Omental fat pad (tissue), 4 donors: ENCODE measurements around the gene SCLT1. TPM values are rescaled to one million over a fixed set of nuclear protein-coding genes. Genes with fewer than 3 reads are reported as not detected.

ENCODE experiments used
- ATAC-seq: fragments of 150-250 bp; one replicate; pipeline ENCODE4 v1.9.1; 2016; ENCODE audit warnings: mild to moderate bottlenecking, moderate library complexity; ENCODE audit not compliant: low FRiP score
- DNase-seq: peaks from one replicate; pipeline ENCODE4 v3.0.0-alpha.2; 2019; ENCODE audit warnings: low spot score
- total RNA-seq, 4 donors: library from RNA; depleted of rRNA; stranded (reverse); fragments of >200 nt; gene quantifications; one replicate each; pipeline ENCODE4 v1.1.0, GENCODE V29; 2016
- TF ChIP-seq, protein P1 (sequence below), 3 donors: fragments of 450-650 bp; IDR thresholded peaks; one replicate each; pipeline ENCODE4 v1.5.1; 2016 to 2017; ENCODE audit warnings: antibody characterized with exemption in 3 of 3, mild to moderate bottlenecking in 3 of 3, moderate library complexity in 2 of 3

The SCLT1 gene
- total RNA-seq, 4 donors from 2014 or later: 7.9 to 27.5 (median 16.8) TPM

DNA sequence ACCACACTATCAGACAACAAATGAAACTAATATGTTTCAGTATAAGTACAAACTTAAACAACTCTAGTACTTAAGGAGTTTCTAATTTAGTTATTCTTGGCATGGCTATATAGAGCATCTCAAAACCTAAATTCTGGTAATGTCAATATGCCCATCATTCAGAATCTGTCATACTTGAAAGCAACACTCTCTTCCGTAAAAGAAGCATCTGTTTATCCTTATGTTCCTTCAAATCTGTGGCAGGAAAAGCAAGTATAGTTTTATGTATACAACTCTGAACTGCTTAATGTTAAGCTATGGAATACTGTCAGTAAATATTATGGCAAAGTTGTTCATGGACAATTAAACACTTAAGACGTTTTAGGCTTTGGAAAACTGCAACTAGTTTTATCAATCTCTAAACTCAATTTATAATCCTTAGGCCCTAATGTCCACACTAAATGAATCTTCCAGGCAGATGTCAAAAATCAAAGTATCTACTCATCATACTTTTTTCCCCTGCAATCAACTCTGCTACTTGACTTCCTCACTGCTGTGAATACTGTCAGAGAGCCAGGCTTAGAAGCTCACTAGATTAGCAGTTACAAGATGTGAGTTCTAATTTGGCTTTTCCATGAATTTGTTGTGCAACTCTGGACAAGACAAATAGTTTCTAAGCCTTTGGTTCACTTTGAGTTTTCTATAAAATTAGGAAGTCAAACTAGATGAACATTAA, 109.4 kb downstream of the SCLT1 start:
- no peak for ATAC-seq
- no peak for DNase-seq
- TF ChIP-seq, protein P1, sequence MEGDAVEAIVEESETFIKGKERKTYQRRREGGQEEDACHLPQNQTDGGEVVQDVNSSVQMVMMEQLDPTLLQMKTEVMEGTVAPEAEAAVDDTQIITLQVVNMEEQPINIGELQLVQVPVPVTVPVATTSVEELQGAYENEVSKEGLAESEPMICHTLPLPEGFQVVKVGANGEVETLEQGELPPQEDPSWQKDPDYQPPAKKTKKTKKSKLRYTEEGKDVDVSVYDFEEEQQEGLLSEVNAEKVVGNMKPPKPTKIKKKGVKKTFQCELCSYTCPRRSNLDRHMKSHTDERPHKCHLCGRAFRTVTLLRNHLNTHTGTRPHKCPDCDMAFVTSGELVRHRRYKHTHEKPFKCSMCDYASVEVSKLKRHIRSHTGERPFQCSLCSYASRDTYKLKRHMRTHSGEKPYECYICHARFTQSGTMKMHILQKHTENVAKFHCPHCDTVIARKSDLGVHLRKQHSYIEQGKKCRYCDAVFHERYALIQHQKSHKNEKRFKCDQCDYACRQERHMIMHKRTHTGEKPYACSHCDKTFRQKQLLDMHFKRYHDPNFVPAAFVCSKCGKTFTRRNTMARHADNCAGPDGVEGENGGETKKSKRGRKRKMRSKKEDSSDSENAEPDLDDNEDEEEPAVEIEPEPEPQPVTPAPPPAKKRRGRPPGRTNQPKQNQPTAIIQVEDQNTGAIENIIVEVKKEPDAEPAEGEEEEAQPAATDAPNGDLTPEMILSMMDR (IDR thresholded peaks at IDR 0.05): no peak

DNA sequence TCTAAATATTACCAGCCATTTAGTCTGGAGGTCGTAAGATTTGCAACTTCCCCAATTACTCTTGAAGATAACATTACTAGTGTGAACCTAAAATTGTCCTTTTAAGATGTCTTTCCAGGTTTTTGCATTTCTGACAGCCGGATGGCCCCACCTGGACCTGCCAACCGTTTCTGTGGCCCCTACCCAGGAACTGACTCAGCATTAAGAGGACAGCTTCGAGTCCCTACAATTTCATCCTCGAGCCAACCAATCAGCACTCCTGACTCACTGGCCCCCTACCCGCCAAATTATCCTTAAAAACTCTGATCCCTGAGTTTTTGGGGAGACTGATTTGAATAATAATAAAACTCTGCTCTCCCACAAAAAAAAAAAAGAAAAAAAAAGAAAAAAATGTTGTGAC, 112.0 kb downstream of the SCLT1 start:
- no peak for DNase-seq

DNA sequence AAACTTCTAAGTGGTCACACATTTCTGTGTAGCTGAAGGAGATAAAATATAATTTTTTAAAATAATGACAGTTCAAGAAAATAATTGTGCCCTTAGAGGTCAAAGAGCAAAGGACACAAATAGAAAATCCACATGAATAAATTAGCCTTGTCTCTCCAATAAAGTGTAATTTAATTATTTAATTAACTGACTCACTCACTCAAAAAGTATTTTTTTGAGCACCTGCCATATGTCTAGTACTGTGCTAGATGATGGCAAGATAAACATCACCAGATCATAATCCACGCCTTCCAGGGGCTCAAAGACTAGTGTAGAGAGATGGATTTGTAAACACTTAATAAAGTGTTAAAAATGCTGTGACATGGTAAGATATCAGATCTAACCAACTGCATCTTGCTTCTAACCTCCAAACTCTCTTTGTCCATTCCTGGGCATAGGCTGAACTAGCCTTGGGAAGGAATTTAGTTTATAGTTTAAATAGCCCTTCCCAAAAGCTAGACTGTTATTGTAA, 112.5 kb downstream of the SCLT1 start:
- ATAC-seq: no peak
- TF ChIP-seq, protein P1 (IDR thresholded peaks at IDR 0.05): no peak
- no peak for DNase-seq

More for the DNA sequence above, 112.0 kb downstream of the SCLT1 start:
- no peak for ATAC-seq
- TF ChIP-seq, protein P1 (IDR thresholded peaks at IDR 0.05): no peak

DNA sequence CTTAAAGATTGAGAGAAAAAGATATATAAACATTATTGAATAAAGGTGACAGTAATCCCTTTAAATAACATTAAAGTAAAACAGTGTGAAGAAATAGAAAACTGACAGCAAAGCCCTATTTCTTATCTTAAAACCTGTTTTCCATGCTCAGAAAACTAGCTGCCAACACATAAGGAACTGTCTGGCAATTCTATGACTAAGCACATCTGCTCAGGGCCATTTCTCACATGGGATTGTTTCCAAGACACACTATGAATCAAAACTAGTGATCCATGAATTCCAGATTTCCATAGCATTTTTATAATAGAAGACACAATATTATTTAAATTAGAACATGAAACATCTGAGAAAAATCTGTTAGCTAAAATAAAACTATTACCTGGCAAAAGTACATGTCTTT, 113.4 kb downstream of the SCLT1 start:
- no peak for DNase-seq
- ATAC-seq: no peak

DNA sequence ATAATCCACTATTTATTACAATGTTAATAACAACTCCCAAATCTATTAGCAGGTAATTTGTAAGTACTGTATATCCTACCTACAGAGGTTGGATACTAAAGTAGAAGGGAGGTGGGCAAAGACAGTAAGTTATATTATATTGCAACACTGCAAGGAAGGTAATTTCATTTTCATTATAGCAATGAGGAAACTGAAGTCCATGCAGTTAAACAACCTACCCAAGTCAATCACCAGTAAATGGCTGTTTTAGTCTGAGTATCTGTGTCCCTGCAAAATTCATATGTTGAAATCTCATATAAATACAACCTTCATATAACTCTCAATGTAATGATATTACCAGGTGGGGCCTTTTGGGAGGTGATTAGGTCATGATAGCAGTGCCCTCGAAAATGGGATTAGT, 114.4 kb downstream of the SCLT1 start:
- ATAC-seq (no peak), DNase-seq (no peak)
- TF ChIP-seq, protein P1 (IDR thresholded peaks at IDR 0.05): no peak

More for the DNA sequence above, 113.4 kb downstream of the SCLT1 start:
- TF ChIP-seq, protein P1 (IDR thresholded peaks at IDR 0.05): no peak

DNA sequence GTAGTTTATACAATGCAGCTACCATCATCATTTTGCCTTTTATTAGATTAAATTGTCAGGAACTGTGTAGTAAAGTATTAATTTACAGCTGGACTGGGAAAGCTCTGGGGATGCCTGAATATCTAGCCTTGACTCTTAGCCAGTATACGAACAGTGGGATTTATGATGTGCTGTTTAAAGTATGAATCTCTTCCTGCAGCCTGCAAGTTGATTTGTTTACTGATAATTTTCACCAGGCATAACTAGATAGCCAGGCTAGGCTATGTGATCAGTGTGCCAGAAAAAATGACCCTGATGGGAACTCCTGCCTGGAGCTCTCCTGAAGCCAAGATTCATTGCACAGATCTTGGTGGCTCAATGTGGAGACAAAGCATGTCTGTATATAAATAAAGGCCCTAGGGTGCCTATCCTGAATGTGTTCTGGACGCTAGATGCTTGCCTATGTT, 119.2 kb downstream of the SCLT1 start:
- DNase-seq (no peak), ATAC-seq (no peak)
- TF ChIP-seq, protein P1 (IDR thresholded peaks at IDR 0.05): no peak

DNA sequence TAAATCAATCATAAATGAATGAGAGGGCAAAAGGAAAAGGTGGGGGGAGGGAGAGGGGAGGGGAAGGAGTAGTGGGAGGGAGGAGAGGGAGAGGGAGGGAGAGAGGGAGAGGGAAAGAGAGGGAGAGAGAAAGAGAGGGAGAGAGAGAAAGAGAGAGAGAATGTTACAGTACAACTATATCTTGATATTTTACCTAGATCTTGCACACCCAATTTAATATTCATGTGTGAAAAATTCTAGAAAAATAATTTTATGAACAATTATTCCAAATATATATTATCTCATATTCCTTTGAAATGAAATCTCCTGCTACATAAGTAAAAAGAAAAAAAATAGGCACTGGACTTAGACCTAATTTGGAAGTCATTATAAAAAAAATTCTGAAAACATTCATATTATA, 120.0 kb downstream of the SCLT1 start:
- TF ChIP-seq, protein P1 (IDR thresholded peaks at IDR 0.05): no peak
- DNase-seq: no peak
- ATAC-seq: no peak
